GM12874 (cell line): Measurements from ENCODE around the gene WRAP73.

ENCODE experiments used
- CTCF ChIP-seq: IDR thresholded peaks from 2 replicates; pipeline ENCODE4 v1.5.1; 2011; ENCODE audit warnings: low read depth, mild to moderate bottlenecking, control low read depth, low read length, moderate library complexity; ENCODE audit not compliant: insufficient read depth

Gene WRAP73

GRCh38 chr1:3623441-3624199 lies 26.3 kb downstream of the WRAP73 start:
- no peak for TF ChIP-seq CTCF

DNA sequence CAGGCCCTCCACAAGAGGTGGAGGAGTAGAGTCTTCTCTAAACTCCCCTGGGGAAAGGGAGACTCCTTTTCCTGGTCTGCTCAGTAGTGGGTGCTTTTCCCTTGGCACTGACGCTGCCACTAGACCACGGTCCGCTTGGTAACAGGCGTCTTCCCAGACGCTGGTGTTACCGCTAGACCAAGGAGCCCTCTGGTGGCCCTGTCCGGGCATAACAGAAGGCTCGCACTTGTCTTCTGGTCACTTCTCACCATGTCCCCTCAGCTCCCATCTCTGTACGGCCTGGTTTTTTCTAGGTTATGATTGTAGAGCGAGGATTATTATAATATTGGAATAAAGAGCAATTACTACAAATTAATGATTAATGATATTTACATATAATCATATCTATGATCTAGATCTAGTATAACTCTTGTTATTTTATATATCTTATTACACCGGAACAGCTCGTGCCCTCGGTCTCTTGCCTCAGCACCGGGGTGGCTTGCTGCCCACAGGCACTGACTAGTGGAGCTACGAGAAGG lies 28.7 kb downstream of the WRAP73 start:
- TF ChIP-seq CTCF: peak; percentile 51; the same call in 1 of the 2 replicates

DNA sequence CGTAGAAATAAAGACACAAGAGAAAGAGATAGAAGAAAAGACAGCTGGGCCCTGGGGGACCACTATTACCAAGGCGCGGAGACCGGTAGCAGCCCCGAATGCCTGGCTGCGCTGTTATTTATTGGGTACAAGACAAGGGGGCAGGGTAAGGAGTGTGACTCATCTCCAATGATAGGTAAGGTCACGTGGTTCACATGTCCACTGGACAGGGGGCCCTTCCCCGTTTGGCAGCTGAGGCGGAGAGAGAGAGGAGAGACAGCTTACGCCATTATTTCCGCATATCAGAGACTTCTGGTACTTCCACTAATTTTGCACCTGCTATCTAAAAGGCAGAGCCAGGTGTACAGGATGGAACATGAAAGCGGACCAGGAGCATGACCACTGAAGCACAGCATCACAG lies 29.2 kb downstream of the WRAP73 start:
- no peak for TF ChIP-seq CTCF

- peak; percentile 71 for TF ChIP-seq CTCF
Measured at GRCh38 chr1:3618881-3619671, 30.8 kb downstream of the WRAP73 start.

GRCh38 chr1:3618531-3618880 lies 31.4 kb downstream of the WRAP73 start:
- no peak for TF ChIP-seq CTCF

GRCh38 chr1:3617806-3618345 lies 32.0 kb downstream of the WRAP73 start:
- TF ChIP-seq CTCF: no peak

- TF ChIP-seq CTCF: no peak
Measured at GRCh38 chr1:3616861-3617260, 33.0 kb downstream of the WRAP73 start.
